Esophagus muscularis mucosa (tissue), 4 donors: ENCODE measurements around the gene NCOR2.

ENCODE experiments used
- CTCF ChIP-seq, 3 experiments: fragments of 200-600 bp in 2 of 3; fragments of 450-650 bp in 1 of 3; sonication (generic) in 2 of 3; IDR thresholded peaks; one replicate each; pipeline ENCODE4 v1.5.1; 2017 to 2019; ENCODE audit warnings: antibody characterized with exemption in 3 of 3, mild to moderate bottlenecking in 2 of 3, moderate library complexity in 1 of 3
- EP300 ChIP-seq: sonication (generic); formaldehyde crosslinking; IDR thresholded peaks from one replicate; pipeline ENCODE4 v1.6.1; 2017; ENCODE audit warnings: antibody characterized with exemption
- POLR2A ChIP-seq: fragments of 450-650 bp; IDR thresholded peaks from one replicate; pipeline ENCODE4 v1.6.1; 2017; ENCODE audit warnings: antibody characterized with exemption, moderate library complexity, mild to moderate bottlenecking, low read depth
- POLR2AphosphoS5 ChIP-seq, 2 donors: sonication (generic); formaldehyde crosslinking; IDR thresholded peaks; one replicate each; pipeline ENCODE4 v1.6.1; 2017; ENCODE audit warnings: antibody characterized with exemption in 2 of 2

GRCh38 chr12:124588018-124588634, 20.7 kb upstream of the NCOR2 start:
- TF ChIP-seq POLR2A: no peak
- TF ChIP-seq CTCF (IDR thresholded peaks at IDR 0.05): no peak
- no peak for TF ChIP-seq EP300
- no peak for TF ChIP-seq POLR2AphosphoS5 (IDR thresholded peaks at IDR 0.05)
